Endothelial cell of umbilical vein (primary cell): Measurements from ENCODE around the gene TSPAN18. TPM values are rescaled to one million over a fixed set of nuclear protein-coding genes. Genes with fewer than 3 reads are reported as not detected.

Experiments
- BruUV-seq: library from RNA; stranded (reverse); fragments of 400-500 nt; replicated peaks from 2 replicates; lab custom pipeline; 2021; lab: Mats Ljungman, UMichigan
- CTCF ChIA-PET: fragments of 300-600, 350-600 bp; sonication (Branson Sonifier 250); formaldehyde crosslinking; loops from one replicate; lab custom pipeline; 2021; ENCODE audit warnings: antibody characterized with exemption, inconsistent platforms; lab: Charles Lee
- POLR2A ChIA-PET: fragments of 300-600, 350-600 bp; sonication (Branson Sonifier 250); formaldehyde crosslinking; loops from one replicate; lab custom pipeline; 2021; ENCODE audit warnings: antibody characterized with exemption, inconsistent platforms; lab: Charles Lee
- DNase-seq: peaks from one replicate; pipeline ENCODE4 v3.0.0-alpha.2; 2011; ENCODE audit warnings: low read depth, low spot score
- FAIRE-seq: peaks from 2 replicates; lab custom pipeline; 2011; peaks lifted over from hg19 to GRCh38; lab: Jason Lieb, UNC
- H2AFZ ChIP-seq: 2 replicates; pipeline ENCODE4 v1.6.0; 2012; ENCODE audit warnings: low read depth, low read length, control low read depth, inconsistent platforms
- H3K27ac ChIP-seq: 2 replicates; pipeline ENCODE4 v1.5.1; 2011; ENCODE audit warnings: low read depth, mild to moderate bottlenecking, control low read depth, low read length, moderate library complexity; ENCODE audit not compliant: insufficient read depth
- H3K27me3 ChIP-seq, 2 experiments: 2 replicates each; pipeline versions ENCODE4 v1.6.0 to v1.6.1; 2011; ENCODE audit warnings: low read length in 2 of 2, mixed read lengths in 1 of 2; ENCODE audit not compliant: control insufficient read depth in 2 of 2, insufficient read depth in 2 of 2
- H3K36me3 ChIP-seq, 2 experiments: 2 replicates in 1 of 2; 3 replicates in 1 of 2; pipeline ENCODE4 v1.5.1; 2011; ENCODE audit warnings: low read length in 2 of 2, mild to moderate bottlenecking in 1 of 2, moderate library complexity in 1 of 2; ENCODE audit not compliant: control insufficient read depth in 2 of 2, insufficient read depth in 2 of 2; ENCODE audit errors: extremely low read depth in 1 of 2
- H3K4me1 ChIP-seq: 3 replicates; pipeline ENCODE4 v1.5.1; 2011; ENCODE audit warnings: mild to moderate bottlenecking, low read length; ENCODE audit not compliant: control insufficient read depth, insufficient read depth; ENCODE audit errors: extremely low read depth
- H3K4me2 ChIP-seq: 2 replicates; pipeline ENCODE4 v1.6.1; 2011; ENCODE audit warnings: low read length, control low read depth, mixed read lengths; ENCODE audit not compliant: insufficient read depth
- H3K4me3 ChIP-seq, 3 experiments: fragments of 200-600 bp in 1 of 3; sonication (generic), shearing (Covaris generic) in 1 of 3; replicated peaks in 1 of 3; 2 replicates each; pipeline ENCODE4 v1.5.1; 2011 to 2016; ENCODE audit warnings: control low read depth in 3 of 3, low read length in 3 of 3, mild to moderate bottlenecking in 2 of 3, inconsistent platforms in 1 of 3, low read depth in 1 of 3, moderate library complexity in 1 of 3; ENCODE audit not compliant: insufficient read depth in 1 of 3
- H3K79me2 ChIP-seq: 2 replicates; pipeline ENCODE4 v1.6.0; 2012; ENCODE audit warnings: low read length, inconsistent platforms; ENCODE audit not compliant: control insufficient read depth, insufficient read depth
- H3K9ac ChIP-seq: replicated peaks from 2 replicates; pipeline ENCODE3; 2011; ENCODE audit warnings: low read length, control low read depth; ENCODE audit not compliant: insufficient read depth; ENCODE audit errors: extremely low read depth
- H3K9me1 ChIP-seq: replicated peaks from 3 replicates; pipeline ENCODE4 v1.6.0; 2011; ENCODE audit warnings: mild to moderate bottlenecking, low read length; ENCODE audit not compliant: control insufficient read depth, insufficient read depth; ENCODE audit errors: extremely low read depth
- H3K9me3 ChIP-seq: replicated peaks from 2 replicates; pipeline ENCODE4 v1.5.1; 2012; ENCODE audit warnings: low read length, inconsistent platforms; ENCODE audit not compliant: control insufficient read depth, insufficient read depth
- H4K20me1 ChIP-seq: replicated peaks from 2 replicates; pipeline ENCODE3; 2011; ENCODE audit warnings: mild to moderate bottlenecking, low read length; ENCODE audit not compliant: control insufficient read depth, insufficient read depth; ENCODE audit errors: extremely low read depth
- EZH2 ChIP-seq: IDR thresholded peaks from 2 replicates; pipeline ENCODE4 v1.6.1; 2012; ENCODE audit warnings: borderline replicate concordance, low read depth, mild to moderate bottlenecking, moderate library complexity, low read length, inconsistent platforms; ENCODE audit not compliant: severe bottlenecking
- FOS ChIP-seq: IDR thresholded peaks from 2 replicates; pipeline ENCODE4 v1.6.1; 2011; ENCODE audit warnings: mild to moderate bottlenecking, low read length, moderate library complexity, borderline replicate concordance; ENCODE audit not compliant: insufficient read depth
- GATA2 ChIP-seq: IDR thresholded peaks from 2 replicates; pipeline ENCODE4 v1.7.0; 2011; ENCODE audit warnings: low read depth, mild to moderate bottlenecking, moderate library complexity, mixed read lengths, low read length; ENCODE audit not compliant: insufficient read length, insufficient read depth
- JUN ChIP-seq: IDR thresholded peaks from 2 replicates; pipeline ENCODE4 v1.6.1; 2011; ENCODE audit warnings: borderline replicate concordance, low read depth; ENCODE audit not compliant: insufficient read length, insufficient read depth
- MYC ChIP-seq: IDR thresholded peaks from one replicate; pipeline ENCODE4 v1.6.1; 2011; ENCODE audit warnings: mild to moderate bottlenecking, low read depth, low read length
- POLR2A ChIP-seq: IDR thresholded peaks from 2 replicates; pipeline ENCODE4 v1.6.1; 2012; ENCODE audit warnings: low read depth, mild to moderate bottlenecking, control low read depth, low read length
- POLR2AphosphoS5 ChIP-seq: IDR thresholded peaks from 2 replicates; pipeline ENCODE4 v1.6.1; 2012; ENCODE audit warnings: low read depth, mild to moderate bottlenecking, control low read depth, low read length, moderate library complexity; ENCODE audit not compliant: insufficient read depth
- dilution Hi-C: fragments of 300-500 bp; cut with MboI; formaldehyde crosslinking; loops from one replicate; pipeline ENCODE4 v1.15.0; 2019; ENCODE audit warnings: low sequenced_read_pairs; ENCODE audit not compliant: extremely low pct_ligation_motif_present
- intact Hi-C: fragments of 100-400 bp; cut with micrococcal nuclease; formaldehyde crosslinking; loops from one replicate; pipeline ENCODE4 v1.10.0; 2022
- polyA plus RNA-seq, 4 experiments: library from polyadenylated mRNA; depleted of rRNA in 3 of 4; stranded (reverse) in 3 of 4; unstranded in 1 of 4; fragments of >200 nt; gene quantifications; 2 replicates each; pipeline versions ENCODE4 v1.2.1 to v1.2.3, GENCODE V29; 2011 to 2012; ENCODE audit warnings: missing spikeins in 1 of 4
- total RNA-seq: library from RNA; stranded (reverse); gene quantifications from 2 replicates; pipeline ENCODE4 v1.2.3, GENCODE V29; 2021
- TF ChIP-seq, protein P1 (sequence below), 2 donors: IDR thresholded peaks; 1 replicate in 1 of 2; 2 replicates in 1 of 2; pipeline ENCODE4 v1.5.1; 2011; ENCODE audit warnings: low read length in 2 of 2, mild to moderate bottlenecking in 2 of 2, moderate library complexity in 2 of 2, control low read depth in 1 of 2, inconsistent platforms in 1 of 2, low read depth in 1 of 2; ENCODE audit not compliant: insufficient read depth in 1 of 2; ENCODE audit errors: extremely low read depth in 1 of 2
- TF ChIP-seq, protein P2 (sequence below): IDR thresholded peaks from 2 replicates; pipeline ENCODE4 v1.6.1; 2011; ENCODE audit not compliant: insufficient read depth, insufficient read length

The TSPAN18 gene
- total and polyA plus RNA-seq, 2 donors (not counting 3 experiments of a cell fraction or from before 2014, with no cell fraction given): 32.2 to 118 TPM

DNA sequence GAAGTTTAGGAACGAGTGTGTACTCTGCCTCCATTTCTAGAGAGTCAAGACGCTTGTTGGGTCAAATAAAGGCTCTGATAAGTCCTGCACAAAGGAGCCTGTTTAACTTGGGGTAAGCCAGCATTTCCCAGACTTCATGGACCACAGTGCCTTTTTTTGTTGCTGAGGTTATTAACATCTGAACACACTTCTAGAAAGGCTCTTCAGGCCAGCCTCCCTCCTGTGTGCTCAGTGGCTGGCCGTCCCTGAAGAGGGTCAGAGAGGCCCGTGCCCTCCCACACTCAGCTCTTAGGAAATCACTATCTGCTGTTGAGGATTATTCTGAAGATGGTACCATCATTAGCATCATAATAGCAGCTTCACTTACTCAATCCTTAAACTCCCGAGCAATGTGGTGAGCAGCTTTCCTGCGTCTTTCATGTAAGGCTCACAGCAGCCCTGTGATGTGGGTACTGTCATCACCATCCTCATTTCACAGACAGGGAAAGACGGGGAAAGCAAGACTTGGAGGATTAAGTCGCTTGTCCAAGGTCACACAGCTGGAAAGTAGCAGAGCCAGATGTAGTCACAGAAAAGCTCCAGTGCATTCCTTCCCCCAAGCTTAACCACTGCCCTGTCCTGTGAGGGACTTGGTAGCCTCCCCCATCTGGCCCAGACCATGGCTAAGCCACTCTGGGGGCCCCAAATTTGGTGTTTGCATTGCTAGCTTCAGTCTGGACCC lies 71.3 kb downstream of the TSPAN18 start:
- H2AFZ ChIP-seq: no peak overlapping the region
- intact Hi-C loops (loop anchor here (1.0 kb wide), 1 partner anchor 49 kb away; no protein-coding TSS in a partner anchor), dilution Hi-C loops (no loop called here)
- H3K79me2 ChIP-seq: no peaks in the 10 kb centered on the region
- H4K20me1 ChIP-seq: no peaks in the 10 kb centered on the region
- TF ChIP-seq POLR2AphosphoS5 (no peak), EZH2 (no peak), JUN (no peak), GATA2 (no peak), FOS (no peak), POLR2A (no peak), MYC (no peak)
- TF ChIP-seq, protein P1, sequence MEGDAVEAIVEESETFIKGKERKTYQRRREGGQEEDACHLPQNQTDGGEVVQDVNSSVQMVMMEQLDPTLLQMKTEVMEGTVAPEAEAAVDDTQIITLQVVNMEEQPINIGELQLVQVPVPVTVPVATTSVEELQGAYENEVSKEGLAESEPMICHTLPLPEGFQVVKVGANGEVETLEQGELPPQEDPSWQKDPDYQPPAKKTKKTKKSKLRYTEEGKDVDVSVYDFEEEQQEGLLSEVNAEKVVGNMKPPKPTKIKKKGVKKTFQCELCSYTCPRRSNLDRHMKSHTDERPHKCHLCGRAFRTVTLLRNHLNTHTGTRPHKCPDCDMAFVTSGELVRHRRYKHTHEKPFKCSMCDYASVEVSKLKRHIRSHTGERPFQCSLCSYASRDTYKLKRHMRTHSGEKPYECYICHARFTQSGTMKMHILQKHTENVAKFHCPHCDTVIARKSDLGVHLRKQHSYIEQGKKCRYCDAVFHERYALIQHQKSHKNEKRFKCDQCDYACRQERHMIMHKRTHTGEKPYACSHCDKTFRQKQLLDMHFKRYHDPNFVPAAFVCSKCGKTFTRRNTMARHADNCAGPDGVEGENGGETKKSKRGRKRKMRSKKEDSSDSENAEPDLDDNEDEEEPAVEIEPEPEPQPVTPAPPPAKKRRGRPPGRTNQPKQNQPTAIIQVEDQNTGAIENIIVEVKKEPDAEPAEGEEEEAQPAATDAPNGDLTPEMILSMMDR (IDR thresholded peaks at IDR 0.05; ENCODE audit: extremely low read depth in 1 of 2, insufficient read depth in 1 of 2, low read depth in 1 of 2, low read length in 2 of 2): no peak
- TF ChIP-seq, protein P2, sequence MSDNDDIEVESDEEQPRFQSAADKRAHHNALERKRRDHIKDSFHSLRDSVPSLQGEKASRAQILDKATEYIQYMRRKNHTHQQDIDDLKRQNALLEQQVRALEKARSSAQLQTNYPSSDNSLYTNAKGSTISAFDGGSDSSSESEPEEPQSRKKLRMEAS: no peak
- H3K9me1 ChIP-seq: no peaks in the 10 kb centered on the region
- POLR2A ChIA-PET: interaction anchor here (0.5 to 1.2 kb wide), 2 partner anchors 9 to 57 kb away, joined by 3 read pairs; no protein-coding TSS in a partner anchor
- no TSS peak for BruUV-seq
- DNase-seq: no peak
- peaks cover 2 to 3% of the 10 kb centered on the region in 2 experiments for H3K27me3 ChIP-seq
- H3K36me3 ChIP-seq: no peaks in the 10 kb centered on the region
- no peak for FAIRE-seq
- CTCF ChIA-PET: interaction anchor here (1.0 to 1.3 kb wide), 3 partner anchors 12 to 25 kb away, joined by 3 to 5 read pairs (median 3); no protein-coding TSS in a partner anchor
- H3K27ac ChIP-seq: no peak overlapping the region
- no peak overlapping the region for H3K4me2 ChIP-seq
- H3K4me1 ChIP-seq: no peaks in the 10 kb centered on the region
- no peaks in the 10 kb centered on the region for H3K9me3 ChIP-seq
- H3K4me3 ChIP-seq: no peak overlapping the region
- no peak overlapping the region for H3K9ac ChIP-seq
